Effector memory CD4-positive, alpha-beta T cell (primary cell): ENCODE data around the gene CATSPERE.
"Not testable (repeated sequence)": the region's sequence is repeated elsewhere in the genome, so short reads cannot be mapped to it uniquely, and the experiment has no call there.

ENCODE experiments used
- DNase-seq, 3 donors: peaks; one replicate each; pipeline ENCODE4 v3.0.0-alpha.2; 2020
- H3K27ac ChIP-seq: 2 replicates; pipeline ENCODE4 v1.7.0; 2013; ENCODE audit warnings: mild to moderate bottlenecking, low read length, moderate library complexity; ENCODE audit not compliant: insufficient read depth, poor library complexity, severe bottlenecking
- H3K27me3 ChIP-seq: replicated peaks from 2 replicates; pipeline ENCODE4 v1.7.0; 2013; ENCODE audit warnings: mild to moderate bottlenecking, low read length; ENCODE audit not compliant: insufficient read depth, control insufficient read depth, poor library complexity, severe bottlenecking
- H3K36me3 ChIP-seq: 2 replicates; pipeline ENCODE4 v1.7.0; 2013; ENCODE audit warnings: mild to moderate bottlenecking, low read length, moderate library complexity; ENCODE audit not compliant: control insufficient read depth, insufficient read depth
- H3K4me1 ChIP-seq: 2 replicates; pipeline ENCODE4 v1.7.0; 2013; ENCODE audit warnings: low read length, mild to moderate bottlenecking; ENCODE audit not compliant: control insufficient read depth, insufficient read depth, poor library complexity, severe bottlenecking
- H3K4me3 ChIP-seq: 2 replicates; pipeline ENCODE4 v1.7.0; 2013; ENCODE audit warnings: low read length, low read depth, mild to moderate bottlenecking; ENCODE audit not compliant: insufficient read depth, poor library complexity, severe bottlenecking
- H3K9me3 ChIP-seq: 2 replicates; pipeline ENCODE4 v1.7.0; 2013; ENCODE audit warnings: mild to moderate bottlenecking, low read length, moderate library complexity; ENCODE audit not compliant: control insufficient read depth

Gene CATSPERE

GRCh38 chr1:244460197-244460596, 876 bp upstream of the CATSPERE start:
- Histone ChIP-seq H3K27ac (no peak overlapping the region), H3K36me3 (no peaks in the 10 kb centered on the region), H3K27me3 (no peaks in the 10 kb centered on the region), H3K4me3 (no peak overlapping the region), H3K9me3 (no peaks in the 10 kb centered on the region), H3K4me1 (no peaks in the 10 kb centered on the region)
- DNase-seq = no peak

GRCh38 chr1:244466724-244467123, 5.7 kb downstream of the CATSPERE start:
- Histone ChIP-seq H3K27ac (no peak overlapping the region), H3K9me3 (no peaks in the 10 kb centered on the region), H3K36me3 (no peaks in the 10 kb centered on the region), H3K27me3 (no peaks in the 10 kb centered on the region), H3K4me1 (no peaks in the 10 kb centered on the region), H3K4me3 (no peak overlapping the region)
- DNase-seq = no peak

GRCh38 chr1:244473059-244473605, 12.1 kb downstream of the CATSPERE start:
- no peak for DNase-seq
- no peaks in the 10 kb centered on the region for H3K9me3 ChIP-seq
- H3K36me3 ChIP-seq = no peaks in the 10 kb centered on the region
- H3K27ac ChIP-seq = no peak overlapping the region
- H3K4me1 ChIP-seq = no peaks in the 10 kb centered on the region
- H3K4me3 ChIP-seq = no peak overlapping the region
- no peaks in the 10 kb centered on the region for H3K27me3 ChIP-seq

GRCh38 chr1:244484971-244485370, 23.9 kb downstream of the CATSPERE start:
- DNase-seq, H3K9me3 ChIP-seq, H3K4me1 ChIP-seq, H3K27me3 ChIP-seq, H3K36me3 ChIP-seq, H3K27ac ChIP-seq, H3K4me3 ChIP-seq: not testable (repeated sequence)

- no peak for DNase-seq
- no peak overlapping the region for H3K4me3 ChIP-seq
- no peaks in the 10 kb centered on the region for H3K9me3 ChIP-seq
- no peaks in the 10 kb centered on the region for H3K36me3 ChIP-seq
- H3K4me1 ChIP-seq = no peaks in the 10 kb centered on the region
- no peaks in the 10 kb centered on the region for H3K27me3 ChIP-seq
- H3K27ac ChIP-seq = no peak overlapping the region
Measured at GRCh38 chr1:244494653-244495052, 33.6 kb downstream of the CATSPERE start.

- Histone ChIP-seq H3K4me1 (no peaks in the 10 kb centered on the region), H3K27ac (no peak overlapping the region), H3K4me3 (no peak overlapping the region), H3K9me3 (no peaks in the 10 kb centered on the region), H3K27me3 (no peaks in the 10 kb centered on the region), H3K36me3 (no peaks in the 10 kb centered on the region)
- DNase-seq = no peak
Measured at GRCh38 chr1:244496186-244496585, 35.1 kb downstream of the CATSPERE start.

GRCh38 chr1:244497805-244498204, 36.7 kb downstream of the CATSPERE start:
- H3K27ac ChIP-seq = no peak overlapping the region
- no peaks in the 10 kb centered on the region for H3K27me3 ChIP-seq
- no peak overlapping the region for H3K4me3 ChIP-seq
- H3K36me3 ChIP-seq = no peaks in the 10 kb centered on the region
- no peak for DNase-seq
- no peaks in the 10 kb centered on the region for H3K4me1 ChIP-seq
- H3K9me3 ChIP-seq = no peaks in the 10 kb centered on the region

GRCh38 chr1:244499484-244499883, 38.4 kb downstream of the CATSPERE start:
- not testable (repeated sequence) for H3K4me1 ChIP-seq, H3K9me3 ChIP-seq, H3K27ac ChIP-seq, H3K27me3 ChIP-seq, H3K4me3 ChIP-seq, DNase-seq, H3K36me3 ChIP-seq

- H3K9me3 ChIP-seq, H3K27ac ChIP-seq, H3K36me3 ChIP-seq, DNase-seq, H3K27me3 ChIP-seq, H3K4me1 ChIP-seq, H3K4me3 ChIP-seq: not testable (repeated sequence)
Measured at GRCh38 chr1:244500515-244500914, 39.4 kb downstream of the CATSPERE start.

- Histone ChIP-seq H3K27me3 (no peaks in the 10 kb centered on the region), H3K36me3 (no peaks in the 10 kb centered on the region), H3K4me3 (no peak overlapping the region), H3K9me3 (no peaks in the 10 kb centered on the region), H3K27ac (no peak overlapping the region), H3K4me1 (no peaks in the 10 kb centered on the region)
- no peak for DNase-seq
Measured at GRCh38 chr1:244502630-244503029, 41.6 kb downstream of the CATSPERE start.

GRCh38 chr1:244513493-244513892, 52.4 kb downstream of the CATSPERE start:
- Histone ChIP-seq H3K27me3 (no peaks in the 10 kb centered on the region), H3K36me3 (no peaks in the 10 kb centered on the region), H3K4me1 (no peaks in the 10 kb centered on the region), H3K9me3 (peaks cover 5% of the 10 kb centered on the region), H3K4me3 (no peak overlapping the region), H3K27ac (no peak overlapping the region)
- DNase-seq = no peak
